AG09309 (cell line): ENCODE measurements around the gene STXBP5L.

Experiments used
- DNase-seq: peaks from one replicate; pipeline ENCODE4 v3.0.0-alpha.2; 2010; ENCODE audit warnings: low read depth
- H3K4me3 ChIP-seq: 2 replicates; pipeline ENCODE4 v1.5.1; 2011; ENCODE audit warnings: mild to moderate bottlenecking, low read depth, low read length, moderate library complexity; ENCODE audit not compliant: control insufficient read depth
- TF ChIP-seq, protein P1 (sequence below): IDR thresholded peaks from 2 replicates; pipeline ENCODE4 v1.5.1; 2011; ENCODE audit warnings: mild to moderate bottlenecking, low read depth, low read length, inconsistent platforms; ENCODE audit not compliant: insufficient read depth, control insufficient read depth; ENCODE audit errors: missing control alignments

STXBP5L gene

DNA sequence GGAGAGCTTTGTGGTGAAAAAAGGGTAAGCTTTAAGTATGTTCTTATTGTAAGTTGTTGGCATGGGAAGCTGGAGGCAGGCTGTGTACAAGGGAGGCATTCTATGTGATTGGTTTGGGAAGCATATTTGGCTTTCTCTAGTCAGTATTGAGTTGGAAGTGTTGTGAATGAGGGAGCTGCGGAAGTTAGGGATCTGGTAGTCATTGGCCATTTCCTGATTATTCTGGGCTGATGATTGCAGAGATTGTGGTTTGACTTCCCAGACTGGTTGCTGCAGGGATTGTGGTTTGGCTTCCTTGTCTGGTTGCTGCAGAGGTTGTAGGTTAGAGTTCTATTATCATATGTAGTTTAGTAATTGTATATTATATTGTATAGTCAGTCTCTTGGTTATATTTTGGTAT lies 21.0 kb downstream of the STXBP5L start:
- no peak for DNase-seq
- H3K4me3 ChIP-seq: no peak overlapping the region
- TF ChIP-seq, protein P1, sequence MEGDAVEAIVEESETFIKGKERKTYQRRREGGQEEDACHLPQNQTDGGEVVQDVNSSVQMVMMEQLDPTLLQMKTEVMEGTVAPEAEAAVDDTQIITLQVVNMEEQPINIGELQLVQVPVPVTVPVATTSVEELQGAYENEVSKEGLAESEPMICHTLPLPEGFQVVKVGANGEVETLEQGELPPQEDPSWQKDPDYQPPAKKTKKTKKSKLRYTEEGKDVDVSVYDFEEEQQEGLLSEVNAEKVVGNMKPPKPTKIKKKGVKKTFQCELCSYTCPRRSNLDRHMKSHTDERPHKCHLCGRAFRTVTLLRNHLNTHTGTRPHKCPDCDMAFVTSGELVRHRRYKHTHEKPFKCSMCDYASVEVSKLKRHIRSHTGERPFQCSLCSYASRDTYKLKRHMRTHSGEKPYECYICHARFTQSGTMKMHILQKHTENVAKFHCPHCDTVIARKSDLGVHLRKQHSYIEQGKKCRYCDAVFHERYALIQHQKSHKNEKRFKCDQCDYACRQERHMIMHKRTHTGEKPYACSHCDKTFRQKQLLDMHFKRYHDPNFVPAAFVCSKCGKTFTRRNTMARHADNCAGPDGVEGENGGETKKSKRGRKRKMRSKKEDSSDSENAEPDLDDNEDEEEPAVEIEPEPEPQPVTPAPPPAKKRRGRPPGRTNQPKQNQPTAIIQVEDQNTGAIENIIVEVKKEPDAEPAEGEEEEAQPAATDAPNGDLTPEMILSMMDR: no peak

DNA sequence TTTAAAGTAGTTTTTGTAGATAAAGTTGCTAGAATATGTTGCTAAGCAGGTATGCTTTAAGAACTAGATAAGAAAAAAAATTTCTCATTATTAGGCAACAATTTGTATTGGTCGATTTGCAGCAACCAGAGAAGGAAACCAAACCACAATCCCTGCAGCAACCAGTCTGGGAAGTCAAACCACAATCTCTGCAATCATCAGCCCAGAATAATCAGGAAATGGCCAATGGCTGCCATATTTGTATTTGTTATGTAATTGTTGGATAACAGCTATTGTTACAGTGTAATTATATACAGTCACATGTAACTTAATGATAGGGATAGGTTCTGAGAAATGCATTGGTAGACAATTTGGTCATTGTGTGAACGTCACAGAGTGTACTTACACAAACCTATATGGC lies 23.6 kb downstream of the STXBP5L start:
- DNase-seq: no peak
- TF ChIP-seq, protein P1: no peak
- H3K4me3 ChIP-seq: no peak overlapping the region

DNA sequence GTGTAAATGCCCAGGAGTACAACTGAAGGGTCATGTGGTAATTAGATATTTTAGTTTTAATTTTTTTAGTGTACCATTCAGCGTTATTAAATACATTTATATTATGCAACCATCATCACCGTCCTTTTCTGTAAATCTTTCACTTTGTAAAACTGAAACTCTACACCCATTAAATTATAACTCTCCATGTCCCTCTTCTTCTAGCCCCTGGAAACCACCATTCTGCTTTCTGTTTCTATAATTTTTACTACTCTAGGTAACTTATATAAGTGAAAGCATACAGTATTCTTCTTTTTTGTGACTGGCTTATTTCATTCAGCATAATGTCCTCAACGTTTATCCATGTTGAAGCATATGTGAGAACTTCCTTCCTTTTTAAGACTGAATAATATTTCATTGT lies 48.1 kb downstream of the STXBP5L start:
- TF ChIP-seq, protein P1: no peak
- H3K4me3 ChIP-seq: no peak overlapping the region
- DNase-seq: no peak

DNA sequence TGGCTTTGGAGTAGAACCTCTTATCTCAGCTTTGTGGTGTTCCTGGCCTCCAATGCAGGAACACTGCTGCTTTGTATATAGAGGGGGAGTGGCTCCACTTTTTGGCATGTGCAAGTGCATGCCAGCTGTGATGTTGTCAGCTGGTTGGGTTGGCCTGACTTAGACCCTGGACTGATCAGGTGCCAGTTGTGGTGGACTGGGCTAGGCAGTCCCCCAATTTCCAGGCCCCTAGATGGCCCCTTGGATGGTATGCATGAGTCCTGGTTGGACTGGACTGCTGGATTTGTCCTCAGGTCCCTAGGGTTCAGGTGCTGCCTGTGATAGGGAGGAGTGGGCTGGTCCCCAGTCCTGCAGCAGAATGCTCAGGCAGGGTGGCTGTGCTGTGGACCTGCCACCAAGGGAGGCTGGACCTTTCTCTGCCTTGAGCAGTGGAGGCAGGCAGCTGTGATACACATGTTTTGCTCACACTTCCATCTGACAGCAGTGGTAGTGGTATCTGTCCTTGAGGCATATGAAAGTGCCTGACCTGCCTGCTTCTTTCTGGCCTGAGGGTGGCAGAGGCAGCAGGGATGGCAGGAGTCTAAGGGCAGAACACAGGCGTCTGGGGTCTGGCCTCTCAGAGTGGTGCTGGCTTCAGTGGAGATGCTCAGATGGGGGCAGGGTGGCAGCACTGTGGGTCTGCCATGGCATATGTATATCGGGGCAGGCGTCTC lies 74.8 kb downstream of the STXBP5L start:
- DNase-seq: no peak
- TF ChIP-seq, protein P1: no peak
- no peak overlapping the region for H3K4me3 ChIP-seq

DNA sequence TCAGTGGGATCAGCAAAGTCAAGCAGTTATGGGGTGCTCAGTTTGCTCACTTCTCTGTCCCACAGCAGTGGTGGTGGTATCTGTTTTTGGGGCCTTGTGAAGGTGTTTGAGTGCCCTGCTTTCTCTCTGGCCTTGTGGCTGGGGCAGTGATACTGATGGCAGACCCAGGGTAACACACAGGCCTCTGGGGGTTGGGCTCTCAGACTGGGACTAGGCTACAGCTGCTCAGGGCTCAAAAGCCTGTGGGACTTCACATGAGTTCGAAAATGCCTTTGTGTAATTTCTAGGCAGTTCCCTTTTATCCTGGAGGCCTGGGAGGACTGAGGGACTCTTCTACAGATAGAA lies 75.3 kb downstream of the STXBP5L start:
- TF ChIP-seq, protein P1: no peak
- no peak for DNase-seq
- no peak overlapping the region for H3K4me3 ChIP-seq

DNA sequence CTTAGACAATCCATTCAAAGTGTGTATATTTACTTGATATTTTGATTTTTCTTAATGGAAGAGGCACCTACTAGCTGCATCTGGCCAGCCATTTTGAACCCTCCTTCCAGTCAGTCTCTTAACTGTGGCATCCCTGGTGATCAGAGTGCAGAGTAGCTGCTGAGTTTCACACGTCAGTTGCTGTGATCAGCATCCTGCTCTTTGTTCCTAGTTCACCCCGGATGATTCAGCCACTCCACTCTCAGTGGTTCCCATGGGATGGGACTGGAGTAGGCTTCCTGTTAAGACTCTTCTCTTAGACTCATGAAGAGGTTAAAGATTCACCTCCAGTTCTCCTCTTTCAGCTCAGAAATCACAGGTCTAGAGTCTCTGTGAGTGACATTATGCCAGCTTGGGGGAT lies 75.8 kb downstream of the STXBP5L start:
- no peak overlapping the region for H3K4me3 ChIP-seq
- TF ChIP-seq, protein P1: no peak
- no peak for DNase-seq
